GM19455 (cell line): ENCODE results near the gene ASAP3.
A peak's percentile ranks its signal among the peaks of the same experiment; 100 is the strongest.
"Not testable (repeated sequence)": the region's sequence is repeated elsewhere in the genome, so short reads cannot be mapped to it uniquely, and the experiment has no call there.

Source experiments
- ATAC-seq: cut with Tn5 transposase; IDR thresholded peaks from one replicate; pipeline ENCODE4 v1.9.1; 2021; ENCODE audit not compliant: unreplicated experiment

ASAP3 gene

GRCh38 chr1:23515905-23516304, 31.9 kb upstream of the ASAP3 start:
- ATAC-seq: no peak

- ATAC-seq: no peak
These were observed 30.2 kb upstream of the ASAP3 start for GRCh38 chr1:23514111-23514679.

- ATAC-seq: no peak
These were observed 25.9 kb upstream of the ASAP3 start for GRCh38 chr1:23509896-23510295.

- no peak for ATAC-seq
These were observed 22.6 kb upstream of the ASAP3 start for GRCh38 chr1:23506376-23507107.

- no peak for ATAC-seq
These were observed 21.9 kb upstream of the ASAP3 start for GRCh38 chr1:23505851-23506250.

GRCh38 chr1:23504156-23504555, 20.2 kb upstream of the ASAP3 start:
- not testable (repeated sequence) for ATAC-seq

- ATAC-seq: no peak
These were observed 19.0 kb upstream of the ASAP3 start for GRCh38 chr1:23502951-23503350.

- no peak for ATAC-seq
These were observed 16.5 kb upstream of the ASAP3 start for GRCh38 chr1:23500466-23500865.

GRCh38 chr1:23497777-23498439, 13.9 kb upstream of the ASAP3 start:
- no peak for ATAC-seq

- ATAC-seq: no peak
These were observed 12.7 kb upstream of the ASAP3 start for GRCh38 chr1:23496490-23497181.

- ATAC-seq: not testable (repeated sequence)
These were observed 10.9 kb upstream of the ASAP3 start for GRCh38 chr1:23494836-23495235.

- ATAC-seq: not testable (repeated sequence)
These were observed 8.8 kb upstream of the ASAP3 start for GRCh38 chr1:23492776-23493175.

GRCh38 chr1:23492132-23492720, 8.2 kb upstream of the ASAP3 start:
- no peak for ATAC-seq

- no peak for ATAC-seq
These were observed 5.9 kb upstream of the ASAP3 start for GRCh38 chr1:23489842-23490241.

- no peak for ATAC-seq
These were observed 988 bp upstream of the ASAP3 start for GRCh38 chr1:23485002-23485332.

- peak; percentile 59 for ATAC-seq
These were observed 448 bp upstream of the ASAP3 start for GRCh38 chr1:23484253-23485001.

GRCh38 chr1:23481904-23482303, 2.1 kb downstream of the ASAP3 start:
- no peak for ATAC-seq

- ATAC-seq: no peak
These were observed 2.9 kb downstream of the ASAP3 start for GRCh38 chr1:23481026-23481597.

GRCh38 chr1:23480187-23481025, 3.6 kb downstream of the ASAP3 start:
- no peak for ATAC-seq

- ATAC-seq: no peak
These were observed 4.4 kb downstream of the ASAP3 start for GRCh38 chr1:23479666-23479941.
